SJSA1 (cell line): Measurements from ENCODE around the gene SOX10. TPM values are rescaled to one million over a fixed set of nuclear protein-coding genes. Genes with fewer than 3 reads are reported as not detected.

ENCODE experiments used
- DNase-seq, 2 experiments: peaks; one replicate each; pipeline ENCODE4 v3.0.0-alpha.2; 2015 to 2020; ENCODE audit warnings: low spot score in 2 of 2, low read depth in 1 of 2
- H3K27ac ChIP-seq: fragments of 250-450 bp; sonication (Bioruptor Pico); 2 replicates; pipeline ENCODE4 v1.5.1; 2020; ENCODE audit warnings: mild to moderate bottlenecking, moderate library complexity
- H3K27me3 ChIP-seq: fragments of 250-450 bp; sonication (Bioruptor Pico); replicated peaks from 2 replicates; pipeline ENCODE4 v1.5.1; 2020; ENCODE audit warnings: mild to moderate bottlenecking, moderate library complexity
- H3K36me3 ChIP-seq: fragments of 250-450 bp; sonication (Bioruptor Pico); 2 replicates; pipeline ENCODE4 v1.5.1; 2020; ENCODE audit warnings: mild to moderate bottlenecking
- H3K4me1 ChIP-seq: fragments of 250-450 bp; sonication (Bioruptor Pico); replicated peaks from 2 replicates; pipeline ENCODE4 v1.6.1; 2021; ENCODE audit warnings: mild to moderate bottlenecking
- H3K4me3 ChIP-seq: fragments of 250-450 bp; sonication (Bioruptor Pico); 2 replicates; pipeline ENCODE4 v1.5.1; 2020; ENCODE audit warnings: mild to moderate bottlenecking
- H3K9me3 ChIP-seq: fragments of 250-450 bp; sonication (Bioruptor Pico); replicated peaks from 2 replicates; pipeline ENCODE4 v1.5.1; 2020; ENCODE audit warnings: mild to moderate bottlenecking
- total RNA-seq: library from RNA; depleted of rRNA; stranded (reverse); fragments of >200 nt; shearing (Covaris generic); gene quantifications from 2 replicates; pipeline ENCODE4 v1.2.3, GENCODE V29; 2014

SOX10 gene
- total RNA-seq, 1 experiment from 2014 or later = not detected

DNA sequence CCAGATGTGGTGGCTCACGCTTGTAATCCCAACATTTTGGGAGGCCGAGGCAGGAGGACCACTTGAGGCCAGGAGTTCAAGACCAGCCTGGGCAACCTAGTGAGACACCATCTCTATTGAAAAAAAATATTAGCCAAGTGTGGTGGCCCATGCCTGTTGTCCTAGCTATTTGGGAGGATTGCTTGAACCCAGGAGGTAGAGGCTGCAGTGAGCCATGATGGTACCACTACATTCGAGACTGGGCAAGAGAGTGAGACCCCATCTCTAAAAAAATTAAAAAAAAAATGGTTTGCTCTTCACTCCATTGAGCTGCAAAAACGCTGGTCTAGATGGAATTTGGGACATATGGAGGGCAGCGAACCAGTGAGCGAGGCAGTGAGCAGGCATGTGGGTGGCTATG, 21.6 kb upstream of the SOX10 start:
- no peak for DNase-seq
- H3K4me3 ChIP-seq = no peak overlapping the region
- H3K36me3 ChIP-seq = no peaks in the 10 kb centered on the region
- H3K4me1 ChIP-seq = no peaks in the 10 kb centered on the region
- no peak overlapping the region for H3K27ac ChIP-seq
- H3K27me3 ChIP-seq = no peaks in the 10 kb centered on the region
- no peaks in the 10 kb centered on the region for H3K9me3 ChIP-seq

DNA sequence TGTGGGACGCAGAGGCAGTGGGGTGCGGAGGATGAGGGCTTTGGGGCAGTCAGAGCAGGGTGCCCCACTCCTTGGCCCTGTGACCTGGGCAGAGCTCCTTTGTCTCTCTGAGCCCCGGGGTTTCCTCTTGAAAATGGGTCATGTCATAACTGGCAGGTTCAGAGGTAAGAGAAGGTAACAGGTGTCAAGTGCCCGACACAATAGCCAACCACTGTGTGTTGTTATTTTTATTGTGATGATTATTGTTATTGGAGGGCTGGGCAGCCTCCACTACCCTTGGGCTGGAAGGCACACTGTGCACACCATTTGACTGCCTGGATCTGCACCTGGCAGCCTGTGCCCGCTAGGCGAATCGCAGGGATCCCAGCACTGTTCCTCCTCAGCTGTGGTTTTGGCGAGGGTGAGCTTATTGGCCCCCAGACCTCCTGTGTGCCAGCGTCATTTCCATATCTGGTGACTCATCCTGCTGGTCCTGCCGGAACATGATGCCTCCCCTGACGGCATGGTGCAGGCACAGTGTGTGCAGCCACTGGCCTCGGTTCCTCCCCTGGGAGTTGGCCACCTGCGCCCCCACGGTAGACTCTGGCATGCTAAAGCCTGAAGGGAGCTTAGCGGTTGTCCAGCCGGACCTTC, 15.4 kb upstream of the SOX10 start:
- no peak overlapping the region for H3K4me3 ChIP-seq
- no peak for DNase-seq
- no peaks in the 10 kb centered on the region for H3K9me3 ChIP-seq
- no peaks in the 10 kb centered on the region for H3K36me3 ChIP-seq
- H3K27ac ChIP-seq = no peak overlapping the region
- peaks cover 4% of the 10 kb centered on the region; the same call in 1 of the 2 replicates for H3K4me1 ChIP-seq
- no peaks in the 10 kb centered on the region for H3K27me3 ChIP-seq

DNA sequence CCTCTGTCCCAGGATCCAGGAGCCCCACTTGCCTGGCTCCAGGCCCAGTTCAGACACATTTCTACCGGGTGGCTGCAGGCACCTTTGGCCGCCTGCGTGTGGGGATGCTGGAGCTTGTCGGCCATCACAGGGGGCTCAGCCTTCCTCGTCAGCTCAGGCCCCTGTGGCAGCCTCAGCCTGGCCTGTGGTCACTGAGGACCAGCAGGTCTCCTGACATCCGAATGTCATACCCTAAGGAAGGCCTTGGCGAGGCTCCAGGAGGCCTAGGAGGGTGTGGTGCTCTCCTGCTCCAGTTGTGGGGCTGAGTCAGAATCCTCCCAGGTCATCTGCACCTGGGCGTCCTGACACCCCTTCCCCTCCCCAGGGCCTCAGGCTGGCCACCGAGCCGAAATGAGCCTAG, 14.9 kb upstream of the SOX10 start:
- Histone ChIP-seq H3K36me3 (no peaks in the 10 kb centered on the region), H3K4me1 (peaks cover 4% of the 10 kb centered on the region; the same call in 1 of the 2 replicates)
- DNase-seq = no peak

DNA sequence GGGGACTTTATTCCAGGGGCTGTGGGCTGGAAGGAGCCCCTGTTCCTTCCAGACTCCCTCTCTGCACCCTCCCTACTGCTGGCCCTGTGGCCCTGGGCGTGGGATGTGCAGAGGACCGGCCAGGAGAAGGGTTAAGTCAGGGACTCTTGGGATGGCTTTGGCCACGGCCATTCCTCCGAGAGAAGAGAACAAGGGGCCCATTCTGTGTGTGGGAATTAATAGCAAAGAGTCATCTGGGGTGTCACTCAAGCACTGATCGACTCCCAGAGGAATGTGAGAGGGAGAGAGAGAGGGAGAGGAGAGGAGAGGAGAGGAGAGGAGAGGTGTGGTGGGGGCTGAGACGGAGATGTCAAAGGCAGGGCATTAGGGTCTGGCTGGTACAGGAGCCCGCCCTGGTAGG, 14.2 kb upstream of the SOX10 start:
- H3K9me3 ChIP-seq = no peaks in the 10 kb centered on the region
- H3K27ac ChIP-seq = no peak overlapping the region
- H3K4me1 ChIP-seq = peaks cover 4% of the 10 kb centered on the region; the same call in 1 of the 2 replicates
- no peak overlapping the region for H3K4me3 ChIP-seq
- H3K36me3 ChIP-seq = no peaks in the 10 kb centered on the region
- DNase-seq = no peak
- no peaks in the 10 kb centered on the region for H3K27me3 ChIP-seq

More for the DNA sequence above, 14.9 kb upstream of the SOX10 start:
- Histone ChIP-seq H3K27me3 (no peaks in the 10 kb centered on the region), H3K27ac (no peak overlapping the region), H3K4me3 (no peak overlapping the region), H3K9me3 (no peaks in the 10 kb centered on the region)

DNA sequence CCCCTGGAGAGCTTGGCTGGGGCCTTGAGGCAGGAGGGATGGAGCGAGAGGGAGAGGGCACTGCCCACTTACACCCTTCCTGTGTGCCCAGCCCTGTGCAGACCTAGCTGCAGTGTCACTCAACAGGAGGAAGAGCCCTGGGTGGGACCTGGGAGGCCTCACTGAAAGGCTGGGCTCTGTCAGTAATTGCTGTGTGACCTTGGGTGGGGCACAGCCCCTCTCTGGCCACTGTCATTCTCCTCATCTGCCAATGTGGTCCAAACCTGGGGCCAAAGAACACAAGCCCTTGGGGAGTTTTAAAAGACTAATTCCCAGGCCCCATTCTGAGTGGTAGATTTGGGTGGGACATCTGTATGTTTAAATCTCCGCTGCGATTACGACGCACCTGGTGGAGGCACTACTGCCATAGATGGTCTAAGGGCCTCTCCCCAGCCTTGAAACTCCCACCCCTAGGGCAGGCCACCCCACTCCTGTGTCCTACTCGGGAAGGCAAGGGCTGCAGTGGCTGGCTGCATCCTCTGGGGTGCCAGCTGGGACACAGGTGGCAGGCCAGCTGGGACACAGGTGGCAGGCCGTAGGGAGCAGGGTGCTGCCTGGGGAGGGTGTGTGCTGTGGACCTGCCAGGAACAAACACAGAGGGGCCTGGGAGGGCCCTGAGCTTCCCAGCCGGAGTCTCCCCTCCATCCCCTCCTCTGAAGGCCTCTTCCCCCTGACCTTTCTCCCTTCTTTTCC, 12.3 kb upstream of the SOX10 start:
- Histone ChIP-seq H3K4me3 (no peak overlapping the region), H3K27me3 (no peaks in the 10 kb centered on the region), H3K36me3 (no peaks in the 10 kb centered on the region), H3K9me3 (no peaks in the 10 kb centered on the region), H3K27ac (no peak overlapping the region), H3K4me1 (peaks cover 4% of the 10 kb centered on the region; the same call in 1 of the 2 replicates)
- no peak for DNase-seq

DNA sequence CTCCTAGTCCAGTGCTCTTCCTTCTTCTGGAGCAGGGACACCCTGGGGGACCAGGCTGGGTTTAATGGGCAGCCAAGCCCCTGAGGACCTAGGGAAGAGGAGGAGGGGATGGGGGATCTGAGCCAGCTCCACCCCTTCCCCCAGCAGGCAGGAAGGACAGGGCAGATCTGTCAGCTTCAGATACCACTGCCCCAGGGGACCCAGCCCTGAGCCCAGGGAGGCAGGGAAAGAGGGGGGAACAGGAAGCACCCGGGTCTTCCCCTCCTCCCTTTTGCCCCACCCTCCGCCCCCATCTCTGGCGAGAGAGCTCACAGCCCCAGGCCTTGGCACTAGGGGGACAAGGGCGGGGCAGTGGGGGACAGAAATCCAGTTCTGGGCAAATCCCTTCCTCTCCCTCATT, 11.7 kb upstream of the SOX10 start:
- no peaks in the 10 kb centered on the region for H3K9me3 ChIP-seq

DNA sequence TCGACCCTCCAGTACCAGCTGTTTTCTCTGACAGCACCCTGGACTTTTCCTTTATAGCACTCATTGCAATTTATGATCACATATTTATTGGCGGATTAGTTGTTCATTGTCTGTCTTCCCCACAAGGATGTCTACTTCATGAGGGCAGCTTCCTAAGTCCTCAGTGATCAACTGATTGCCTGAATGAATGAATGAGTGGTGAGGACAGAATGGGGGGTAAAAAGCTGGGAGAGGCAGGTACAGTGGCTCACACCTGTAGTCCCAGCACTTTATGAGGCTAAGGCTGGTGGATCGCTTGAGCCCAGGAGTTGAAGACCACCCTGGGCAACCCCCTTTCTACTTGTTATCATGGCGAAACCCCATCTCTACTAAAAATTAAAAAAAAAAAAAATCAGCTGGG, 11.1 kb upstream of the SOX10 start:
- Histone ChIP-seq H3K27ac (no peak overlapping the region), H3K27me3 (no peaks in the 10 kb centered on the region), H3K4me3 (no peak overlapping the region), H3K9me3 (no peaks in the 10 kb centered on the region), H3K36me3 (no peaks in the 10 kb centered on the region), H3K4me1 (peaks cover 4% of the 10 kb centered on the region; the same call in 1 of the 2 replicates)
- DNase-seq = no peak

More for the DNA sequence above, 11.7 kb upstream of the SOX10 start:
- H3K27me3 ChIP-seq = no peaks in the 10 kb centered on the region
- no peak for DNase-seq
- no peak overlapping the region for H3K4me3 ChIP-seq
- H3K27ac ChIP-seq = no peak overlapping the region
- peaks cover 4% of the 10 kb centered on the region; the same call in 1 of the 2 replicates for H3K4me1 ChIP-seq
- H3K36me3 ChIP-seq = no peaks in the 10 kb centered on the region

DNA sequence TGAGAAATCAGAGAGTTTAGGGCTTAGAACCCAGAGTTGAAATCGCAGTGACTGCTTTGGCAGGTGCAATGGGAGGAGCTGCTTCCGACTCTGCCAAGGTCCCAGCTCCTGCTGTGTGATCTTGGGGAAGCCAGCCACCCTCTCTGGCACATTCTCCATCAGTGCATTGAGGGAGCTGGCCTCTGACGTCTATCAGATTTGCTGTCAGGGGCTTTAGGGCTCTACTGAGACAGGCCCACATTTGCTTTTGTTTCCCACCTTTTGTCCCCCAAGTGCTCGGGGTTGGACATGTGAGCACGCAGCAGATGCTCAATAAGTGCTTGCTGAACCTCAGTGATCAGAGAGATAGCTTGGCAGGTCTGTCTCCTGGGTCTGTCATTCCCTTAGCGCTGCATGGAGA, 10.6 kb upstream of the SOX10 start:
- Histone ChIP-seq H3K4me3 (no peak overlapping the region), H3K9me3 (no peaks in the 10 kb centered on the region), H3K4me1 (peaks cover 3% of the 10 kb centered on the region; the same call in 1 of the 2 replicates), H3K36me3 (no peaks in the 10 kb centered on the region), H3K27me3 (no peaks in the 10 kb centered on the region), H3K27ac (no peak overlapping the region)
- no peak for DNase-seq

DNA sequence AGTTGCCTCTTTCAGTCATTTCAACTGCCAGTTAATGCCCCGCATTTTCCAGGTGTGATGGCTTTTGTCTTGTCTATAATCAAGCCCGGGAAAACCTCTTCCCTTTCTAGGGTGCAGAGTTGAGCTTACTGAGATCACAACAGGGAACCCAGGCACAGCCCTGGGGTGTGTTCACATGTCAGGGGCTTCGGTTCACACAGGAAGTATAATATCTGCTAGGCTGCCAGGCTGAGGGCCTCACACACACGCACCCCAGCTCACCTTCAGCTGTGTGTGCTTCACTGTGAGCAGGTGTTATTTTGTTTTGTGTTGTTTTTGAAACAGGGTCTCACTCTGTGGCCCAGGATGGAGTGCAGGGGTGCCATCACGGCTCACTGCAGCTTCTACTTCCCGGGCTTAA, 9.7 kb upstream of the SOX10 start:
- no peaks in the 10 kb centered on the region for H3K9me3 ChIP-seq
- H3K4me3 ChIP-seq = no peak overlapping the region
- no peaks in the 10 kb centered on the region for H3K27me3 ChIP-seq
- H3K27ac ChIP-seq = no peak overlapping the region
- DNase-seq = no peak
- no peaks in the 10 kb centered on the region for H3K36me3 ChIP-seq
- H3K4me1 ChIP-seq = no peaks in the 10 kb centered on the region

DNA sequence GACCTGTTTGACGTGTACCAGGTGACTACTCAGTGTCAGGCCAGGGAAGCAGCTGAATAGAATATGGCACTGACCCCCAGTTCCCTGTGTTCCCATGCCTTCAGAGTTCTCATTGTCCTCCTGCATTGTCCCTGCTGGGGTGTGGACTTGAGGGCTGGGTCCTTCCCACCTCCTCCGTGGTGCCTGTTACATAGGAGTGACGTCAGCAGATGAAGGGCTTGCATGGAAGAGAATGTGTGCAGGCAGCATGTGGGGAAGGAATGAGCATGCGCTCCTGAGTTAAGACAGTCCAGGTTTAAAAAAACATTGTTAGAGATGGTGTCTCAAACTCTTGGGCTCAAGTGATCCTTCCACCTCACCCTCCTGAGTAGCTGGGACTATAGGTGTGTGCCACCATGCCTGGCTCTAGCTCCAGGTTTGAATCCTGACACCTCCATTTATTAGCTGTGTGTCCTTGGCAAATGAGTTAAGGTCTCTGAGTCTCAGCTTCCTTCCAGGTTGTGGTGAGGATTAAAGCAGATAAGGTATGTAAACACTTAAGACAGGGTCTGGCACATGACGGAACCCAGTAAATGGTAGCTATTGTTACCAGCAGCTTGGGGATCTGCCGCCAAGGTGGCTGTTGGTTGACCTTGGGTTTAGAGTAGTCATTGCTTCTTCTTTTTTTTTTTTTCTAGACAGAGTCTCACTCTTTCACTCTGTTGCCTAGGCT, 7.5 kb upstream of the SOX10 start:
- Histone ChIP-seq H3K27ac (no peak overlapping the region), H3K36me3 (no peaks in the 10 kb centered on the region), H3K27me3 (no peaks in the 10 kb centered on the region), H3K9me3 (no peaks in the 10 kb centered on the region), H3K4me1 (no peaks in the 10 kb centered on the region), H3K4me3 (no peak overlapping the region)
- no peak for DNase-seq

DNA sequence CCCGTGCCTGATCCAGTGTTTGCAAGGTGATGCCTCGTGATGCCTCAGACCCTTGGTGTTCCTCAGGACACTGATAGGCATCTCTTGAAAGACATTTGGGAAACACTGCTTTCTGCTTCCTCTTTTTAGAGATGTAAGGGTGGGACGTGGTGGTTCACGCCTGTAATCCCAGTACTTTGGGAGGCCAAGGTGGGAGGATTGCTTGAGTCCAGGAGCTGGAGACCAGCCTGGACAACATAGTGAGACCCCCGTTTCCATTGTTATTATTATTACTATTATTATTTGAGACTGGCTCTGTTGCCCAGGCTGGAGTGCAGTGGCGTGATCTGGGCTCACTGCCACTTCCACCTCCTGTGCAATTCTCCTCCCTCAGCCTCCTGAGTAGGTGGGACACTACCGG, 6.5 kb upstream of the SOX10 start:
- no peaks in the 10 kb centered on the region for H3K36me3 ChIP-seq
- H3K4me1 ChIP-seq = no peaks in the 10 kb centered on the region
- H3K27ac ChIP-seq = no peak overlapping the region
- H3K27me3 ChIP-seq = no peaks in the 10 kb centered on the region
- no peak for DNase-seq
- H3K4me3 ChIP-seq = no peak overlapping the region
- H3K9me3 ChIP-seq = no peaks in the 10 kb centered on the region

DNA sequence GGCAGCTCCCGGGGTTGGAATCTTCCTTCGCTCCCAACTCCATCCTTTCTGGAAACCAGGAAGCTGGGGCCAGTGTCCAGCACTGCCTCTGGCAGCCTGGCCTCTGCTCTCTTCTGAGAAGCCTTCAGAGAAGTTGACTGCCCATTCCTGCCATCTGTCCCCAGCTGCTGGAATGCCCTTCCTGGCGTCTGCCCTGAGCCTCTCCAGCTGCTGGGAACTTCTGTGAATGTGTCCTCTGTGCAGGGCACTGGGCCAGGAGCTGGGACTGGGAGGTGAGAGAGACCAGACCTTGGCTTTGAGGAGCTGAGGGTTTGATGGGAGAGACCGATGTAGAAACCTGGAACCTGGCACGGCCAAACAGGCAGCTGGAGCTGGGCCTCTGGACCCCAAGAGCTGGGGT, 5.9 kb upstream of the SOX10 start:
- no peaks in the 10 kb centered on the region for H3K36me3 ChIP-seq
- no peaks in the 10 kb centered on the region for H3K4me1 ChIP-seq
- no peaks in the 10 kb centered on the region for H3K9me3 ChIP-seq
- no peak for DNase-seq
- no peak overlapping the region for H3K27ac ChIP-seq
- H3K4me3 ChIP-seq = no peak overlapping the region
- H3K27me3 ChIP-seq = no peaks in the 10 kb centered on the region

DNA sequence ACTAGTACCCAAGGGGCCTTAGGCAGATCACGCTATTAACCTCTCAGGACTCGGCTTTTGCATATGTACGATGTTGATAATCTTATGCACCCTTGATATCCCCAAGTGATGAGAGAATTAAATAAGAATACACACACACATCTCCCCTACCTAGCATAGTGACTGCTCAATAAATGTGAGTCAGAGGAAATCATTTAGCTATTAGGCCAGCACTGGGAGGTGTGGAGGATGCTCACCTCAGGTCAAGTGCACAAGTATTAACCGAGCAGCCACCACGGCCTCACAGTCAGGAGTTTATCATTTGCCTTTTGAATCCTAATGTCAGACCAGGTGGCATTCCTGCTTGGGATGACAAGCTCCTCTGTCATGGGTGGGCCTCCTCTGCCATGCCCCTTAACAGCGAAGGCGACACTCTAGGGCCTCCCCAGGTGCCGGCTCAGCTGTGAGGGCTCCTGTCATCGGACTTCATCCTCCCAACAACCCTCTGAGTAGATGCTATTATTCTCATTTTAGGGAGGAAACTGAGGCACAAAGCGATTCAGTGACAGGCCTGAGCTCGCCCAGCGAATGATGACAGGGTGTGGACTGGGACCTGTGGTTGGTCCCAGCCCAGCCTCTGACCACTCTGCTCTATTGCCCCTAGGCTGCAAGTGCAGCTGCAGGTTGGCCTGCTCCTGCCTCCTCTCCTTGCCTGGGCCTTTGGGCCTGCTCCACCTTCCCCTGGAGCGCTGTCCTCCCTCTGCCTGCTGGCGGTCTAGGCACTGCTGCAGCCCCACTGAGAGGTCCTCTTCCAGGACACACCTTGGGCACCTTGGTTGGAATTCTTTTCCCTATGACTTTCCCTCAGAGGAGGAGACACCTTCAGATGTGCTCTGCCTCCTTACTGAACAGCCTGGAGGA, 5.0 kb upstream of the SOX10 start:
- Histone ChIP-seq H3K27ac (no peak overlapping the region), H3K27me3 (no peaks in the 10 kb centered on the region), H3K4me3 (no peak overlapping the region), H3K4me1 (no peaks in the 10 kb centered on the region), H3K36me3 (no peaks in the 10 kb centered on the region), H3K9me3 (no peaks in the 10 kb centered on the region)
- DNase-seq = no peak
